Measurements from ENCODE around the gene PRKCZ.

PRKCZ gene
- 19.0 to 29.5 reads per million in 2 experiments for total RNA-seq

- peak; percentile 86 for DNase-seq (ENCODE audit: low read depth)
Measured at GRCh38 chr1:2049718-2050431, at the start of gene PRKCZ. PRKCZ (plus strand) TSS chr1:2050411; CDS start chr1:2050631, 220 bp downstream.

GRCh38 chr1:2000432-2000831, 49.8 kb upstream of the PRKCZ start:
- no peak for DNase-seq (ENCODE audit: low read depth)

DNA sequence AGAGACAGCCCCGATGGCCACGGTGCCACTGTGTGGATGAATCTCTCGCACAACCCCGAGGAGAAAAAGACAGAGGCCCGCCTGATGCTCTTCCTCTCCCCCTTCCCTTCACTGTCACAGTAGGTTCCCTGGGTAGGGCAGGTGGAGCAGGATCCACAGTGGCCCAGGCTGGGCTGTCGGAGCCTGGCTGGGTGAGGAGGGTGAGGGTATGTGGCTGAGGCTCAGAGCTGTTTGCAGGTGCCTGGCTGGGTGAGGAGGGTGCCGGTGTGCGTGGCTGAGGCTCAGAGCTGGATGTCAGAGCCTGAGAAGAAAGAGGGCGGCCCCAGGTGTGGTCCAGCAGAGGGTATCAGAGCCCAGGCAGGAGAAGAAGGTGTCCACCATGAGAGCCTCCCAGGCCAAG, 49.4 kb upstream of the PRKCZ start:
- DNase-seq (ENCODE audit: low read depth), result no peak

GRCh38 chr1:2001773-2002411, 48.3 kb upstream of the PRKCZ start:
- no peak for DNase-seq (ENCODE audit: low read depth)

DNA sequence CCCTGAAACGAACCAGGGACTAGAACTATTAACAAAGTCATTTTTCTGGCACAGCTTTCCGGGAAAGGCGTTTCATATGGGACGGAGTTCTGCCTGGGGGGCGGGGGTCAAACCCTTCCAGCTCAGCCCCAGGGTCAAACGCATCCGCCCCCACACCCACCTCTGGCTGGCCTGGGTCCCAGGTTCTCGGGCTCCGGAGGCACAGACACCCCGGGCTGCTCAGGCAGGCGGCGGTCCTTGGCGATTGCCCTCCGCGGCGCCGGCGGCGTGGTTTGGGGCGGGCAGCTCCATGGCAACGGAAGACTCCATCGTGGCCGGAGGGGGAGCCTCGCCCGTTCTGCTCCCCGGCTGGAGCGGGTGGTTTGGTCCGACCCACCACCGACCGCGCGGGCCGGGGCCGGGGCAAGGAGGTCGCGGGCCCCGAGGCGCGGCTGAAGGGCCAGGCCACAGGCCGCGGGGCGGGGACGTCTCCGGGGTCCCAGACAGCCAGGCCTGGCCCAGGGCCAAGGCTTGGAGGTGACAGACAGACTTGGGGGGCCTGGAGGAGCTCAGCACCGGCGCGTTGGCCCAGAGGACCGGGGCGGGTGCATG, 46.6 kb upstream of the PRKCZ start, which contains the start of gene CFAP74:
CFAP74 (minus strand) TSS at position 246 of the 591 bp plus-strand sequence. CDS start 12,830 bp downstream, outside the sequence.
- no peak for DNase-seq (ENCODE audit: low read depth)

DNA sequence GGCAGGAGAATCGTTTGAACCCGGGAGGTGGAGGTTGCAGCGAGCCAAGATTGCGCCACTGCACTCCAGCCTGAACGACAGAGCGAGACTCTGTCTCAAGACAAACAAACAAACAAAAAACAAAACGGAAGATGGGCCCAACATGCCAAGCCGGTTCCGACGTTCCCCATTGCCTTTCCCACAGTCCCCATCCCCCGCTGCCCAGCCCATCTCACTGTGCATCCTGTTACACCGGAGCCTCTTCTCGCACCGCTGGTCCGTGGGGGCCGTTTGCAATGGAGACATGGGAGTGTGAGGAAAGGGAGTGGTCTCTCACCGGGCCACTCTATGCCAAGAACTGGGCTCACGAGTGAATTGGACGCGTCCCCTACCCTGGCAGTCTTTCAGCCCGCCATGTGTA, 45.4 kb upstream of the PRKCZ start:
- DNase-seq (ENCODE audit: low read depth), result no peak

GRCh38 chr1:2009101-2010053, 40.8 kb upstream of the PRKCZ start:
- no peak for DNase-seq (ENCODE audit: low read depth)

DNA sequence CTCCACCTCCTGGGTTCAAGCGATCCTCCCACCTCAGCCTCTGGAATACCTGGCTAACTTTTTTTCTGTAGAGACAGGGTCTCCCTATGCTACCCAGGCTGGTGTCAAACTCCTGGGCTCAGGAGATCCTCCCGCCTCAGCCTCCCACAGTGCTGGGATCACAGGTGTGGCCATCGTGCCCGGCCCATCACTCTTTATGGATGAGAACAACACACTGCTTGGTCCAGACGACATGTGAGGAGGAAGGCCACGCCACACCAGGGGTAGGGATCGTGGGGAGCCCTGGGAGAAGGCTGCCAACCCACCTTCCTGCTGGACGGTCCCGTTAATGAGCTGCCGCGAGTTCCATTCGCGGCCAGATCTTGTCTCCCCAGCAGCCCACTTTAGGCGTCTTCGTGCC, 36.0 kb upstream of the PRKCZ start:
- no peak for DNase-seq (ENCODE audit: low read depth)

DNA sequence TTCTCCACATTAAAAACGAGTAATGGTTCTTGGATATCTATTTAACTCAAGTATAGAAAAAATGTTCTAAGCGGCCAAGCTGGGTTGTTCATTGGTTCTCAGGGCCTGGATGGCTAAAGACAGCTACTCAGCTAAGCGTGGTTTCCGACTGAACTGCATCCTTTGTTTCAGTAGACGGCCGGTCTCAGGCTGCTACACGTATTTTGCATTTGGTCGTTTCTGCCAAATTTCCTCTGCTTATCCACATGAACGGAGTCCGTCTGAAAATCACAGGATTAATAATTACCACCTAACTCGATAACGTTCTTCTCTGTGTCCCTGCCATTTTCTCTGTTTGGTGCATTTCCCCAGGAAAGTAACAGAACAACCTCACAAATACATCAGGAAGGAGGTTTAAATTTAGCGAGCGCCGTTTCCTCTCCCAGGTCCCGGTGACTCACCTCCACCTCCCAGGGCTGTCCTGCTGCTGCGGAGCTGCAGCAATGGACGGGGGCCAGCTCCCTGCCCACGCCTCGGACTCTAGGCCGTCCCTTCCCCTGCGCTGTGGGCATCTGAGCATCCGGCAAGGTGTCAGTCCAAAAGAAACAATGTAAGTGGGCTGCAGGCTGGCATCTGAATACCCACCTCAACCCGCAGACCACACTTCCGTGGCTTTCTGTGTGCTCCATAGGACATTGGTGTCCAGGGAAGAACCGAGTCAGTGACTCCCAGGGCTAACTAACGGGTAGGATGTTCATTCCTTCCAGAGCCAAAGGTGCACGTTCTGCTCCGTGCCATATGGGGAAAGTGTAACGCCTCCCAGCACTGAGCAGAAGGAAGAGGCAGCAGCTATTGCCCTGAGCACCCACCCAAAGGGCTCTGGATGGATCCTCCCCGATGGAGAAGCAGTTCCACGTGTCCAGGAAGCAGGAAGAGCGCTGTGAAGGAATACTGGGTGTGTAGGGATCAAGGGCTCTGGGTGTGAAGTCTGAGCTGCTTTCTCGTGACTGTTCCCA, 35.2 kb upstream of the PRKCZ start:
- DNase-seq (ENCODE audit: low read depth), result no peak

DNA sequence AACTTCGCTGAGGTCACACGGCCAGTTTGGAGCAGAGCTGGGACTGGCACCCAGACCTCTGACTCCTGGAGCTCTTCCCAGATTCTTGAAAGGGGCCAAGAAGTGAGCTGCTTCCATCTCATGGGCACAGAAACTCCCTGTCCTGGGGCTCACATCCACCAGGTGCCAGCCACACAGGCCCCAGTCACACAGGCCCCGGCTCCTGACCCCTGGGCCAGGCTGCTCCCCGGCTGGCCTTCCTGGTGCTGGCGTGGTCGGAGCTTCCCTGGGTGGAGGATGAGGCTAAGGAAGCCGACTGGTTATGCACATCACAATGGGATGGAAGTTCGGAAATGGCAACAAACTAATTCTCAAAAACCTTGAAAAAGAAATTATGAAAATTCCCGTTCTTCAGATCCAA, 34.1 kb upstream of the PRKCZ start:
- no peak for DNase-seq (ENCODE audit: low read depth)

- no peak for DNase-seq (ENCODE audit: low read depth)
Measured at GRCh38 chr1:2018217-2019171, 31.7 kb upstream of the PRKCZ start.

GRCh38 chr1:2019172-2019543, 31.1 kb upstream of the PRKCZ start, which contains the start of gene GABRD:
GABRD (plus strand) TSS chr1:2019345; CDS start chr1:2019424, 79 bp downstream.
- no peak for DNase-seq (ENCODE audit: low read depth)

DNA sequence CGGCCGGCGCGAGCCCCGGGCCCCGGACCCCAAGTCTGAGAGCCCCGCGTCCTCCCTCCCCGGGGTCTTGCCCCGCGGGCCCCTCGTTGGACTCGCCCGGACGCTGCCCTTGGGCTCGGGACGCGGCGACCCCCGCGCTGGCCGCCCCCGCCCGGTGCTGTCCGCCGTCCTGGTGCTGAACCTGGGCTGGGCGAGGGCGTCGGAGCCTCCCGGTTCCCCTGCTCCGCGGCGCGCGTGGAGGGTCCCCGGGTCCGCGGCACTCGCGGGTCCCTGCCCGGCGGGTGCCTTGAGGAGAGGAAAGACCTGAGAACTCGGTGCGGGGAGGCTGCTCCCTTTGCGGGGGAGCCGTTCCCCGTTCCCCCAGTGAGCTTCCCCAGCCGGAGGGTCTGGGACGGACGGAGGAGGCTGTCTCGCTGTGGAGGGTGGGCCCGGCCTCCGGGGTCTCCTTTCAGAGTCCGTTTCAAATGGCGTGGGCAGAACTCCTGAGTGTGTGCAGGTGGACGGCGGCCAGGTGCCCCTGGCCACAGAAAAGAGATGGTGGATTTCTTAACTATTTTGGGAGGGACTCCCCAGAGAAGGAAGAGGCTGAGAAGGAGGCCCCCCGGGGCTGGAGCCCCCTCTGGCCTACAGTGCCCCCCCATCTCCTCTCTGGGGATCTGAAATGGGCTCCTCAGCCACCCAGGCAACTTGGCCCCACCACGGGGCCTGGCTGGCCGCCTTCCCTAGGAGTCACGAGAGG, 30.5 kb upstream of the PRKCZ start:
- DNase-seq (ENCODE audit: low read depth), result no peak

GRCh38 chr1:2020310-2020655, 29.9 kb upstream of the PRKCZ start:
- DNase-seq (ENCODE audit: low read depth), result no peak

DNA sequence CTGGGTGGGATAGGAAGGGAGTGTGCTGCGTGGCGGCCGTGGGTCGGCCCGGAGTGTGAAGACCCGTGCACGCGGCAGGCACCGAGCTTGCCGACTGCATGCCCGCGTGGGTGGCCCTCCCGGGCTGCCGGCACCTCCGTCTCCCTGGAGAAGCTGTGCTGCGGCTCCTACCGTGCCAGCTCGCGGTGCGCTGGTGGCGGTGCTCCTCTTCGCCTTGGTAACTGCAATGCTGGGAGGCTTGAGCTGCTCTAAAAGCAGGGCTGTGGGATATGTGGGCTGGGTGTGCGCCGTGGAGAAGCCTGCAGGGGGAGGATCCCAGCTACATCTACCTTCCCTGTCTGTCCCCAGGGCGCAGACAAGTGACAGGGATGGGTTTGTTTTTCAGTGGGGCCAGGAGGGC, 28.7 kb upstream of the PRKCZ start:
- DNase-seq (ENCODE audit: low read depth), result no peak

DNA sequence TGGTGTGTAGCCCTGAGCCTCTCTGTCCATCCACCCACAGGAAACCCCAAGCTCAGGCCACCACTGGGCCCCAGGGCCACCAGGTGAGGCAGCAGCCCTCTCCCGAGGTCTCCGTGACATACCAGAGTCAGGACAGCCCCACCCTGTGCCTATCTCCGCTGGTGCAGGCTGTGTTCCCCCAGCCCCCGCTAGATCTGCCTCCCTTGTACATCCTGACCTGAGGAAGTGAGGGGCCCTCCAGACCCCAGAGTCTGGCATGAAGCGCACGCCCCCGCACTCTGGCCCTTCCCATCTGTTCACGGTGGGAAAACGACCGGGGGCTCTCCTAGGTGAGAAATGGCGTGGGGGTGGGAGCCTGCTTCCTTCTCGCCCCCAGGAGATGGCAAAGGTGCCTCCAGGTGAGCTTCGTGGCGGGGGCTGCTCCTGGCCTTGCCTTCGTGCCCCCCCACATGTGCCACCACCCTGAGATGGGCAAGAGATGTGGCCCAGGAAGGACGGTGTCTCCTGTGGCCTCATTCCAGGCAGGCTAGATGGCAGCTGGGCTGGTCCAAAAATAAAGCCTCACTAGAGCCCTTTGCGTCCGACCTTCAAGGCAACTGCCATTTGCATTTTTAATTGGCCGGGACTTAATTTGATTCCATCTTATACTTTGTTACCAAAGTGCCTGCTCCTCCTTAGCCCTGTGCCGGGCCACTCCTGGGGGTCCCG, 28.0 kb upstream of the PRKCZ start:
- no peak for DNase-seq (ENCODE audit: low read depth)

GRCh38 chr1:2023187-2023586, 27.0 kb upstream of the PRKCZ start:
- no peak for DNase-seq (ENCODE audit: low read depth)

DNA sequence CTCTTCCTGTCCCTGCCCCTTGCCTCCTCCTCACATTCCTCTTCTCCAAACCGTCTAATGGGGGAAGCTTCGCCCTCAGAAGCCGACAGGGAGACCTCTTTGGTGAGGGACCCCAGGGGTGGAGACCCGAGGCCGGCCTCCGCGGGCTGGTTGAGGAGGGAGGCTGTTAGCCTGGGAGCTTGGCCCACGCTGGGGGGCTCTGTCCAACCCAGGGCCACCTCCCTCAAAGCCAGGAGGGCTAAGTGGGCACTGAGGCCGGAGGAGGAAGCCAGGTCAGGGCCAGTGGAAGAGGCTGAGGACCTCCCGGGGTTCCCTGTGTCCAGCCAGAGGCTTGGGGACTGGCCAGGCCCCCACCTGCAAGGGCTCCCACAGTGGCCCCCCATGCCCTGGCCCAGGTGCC, 25.8 kb upstream of the PRKCZ start:
- no peak for DNase-seq (ENCODE audit: low read depth)
